ENCODE data around the gene MAP2K1.

Gene MAP2K1

GRCh38 chr15:66508293-66508883 lies 121.7 kb downstream of the MAP2K1 start:
- no peak for DNase-seq

DNA sequence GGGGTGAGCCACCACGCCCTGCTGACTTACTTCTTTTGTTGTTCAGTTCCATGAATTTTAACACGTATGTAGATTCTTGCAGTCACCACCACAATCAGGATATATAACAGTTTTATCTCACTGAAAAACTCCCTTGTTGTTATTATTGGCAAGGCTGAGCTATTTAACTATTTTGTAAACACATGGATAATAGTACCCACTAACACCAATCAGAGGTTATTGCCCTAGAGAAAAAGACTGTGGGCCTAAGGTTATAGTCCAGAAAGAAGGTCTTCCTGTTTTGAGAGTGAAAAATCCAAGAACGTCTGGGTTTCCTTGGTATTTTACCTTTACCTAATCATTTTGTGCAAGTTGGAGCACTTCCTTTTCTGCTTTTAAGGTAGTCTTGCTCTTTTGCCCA lies 127.9 kb downstream of the MAP2K1 start:
- DNase-seq = no peak

- DNase-seq = no peak
These were observed 129.2 kb downstream of the MAP2K1 start for GRCh38 chr15:66515901-66516322.

GRCh38 chr15:66523926-66524325 lies 137.2 kb downstream of the MAP2K1 start:
- no peak for DNase-seq

GRCh38 chr15:66524838-66525237 lies 138.1 kb downstream of the MAP2K1 start:
- no peak for DNase-seq

- no peak for DNase-seq
These were observed 148.3 kb downstream of the MAP2K1 start for GRCh38 chr15:66535056-66535455.

Measured in NCI-H2227 treated with DMSO at 0.1 percent for 48 hours (cell line).